SK-N-MC (cell line): ENCODE measurements around the gene NXNL2.

Source experiments
- EZH2 ChIP-seq: fragments of 200-600 bp; sonication (generic); IDR thresholded peaks from one replicate; pipeline ENCODE4 v1.6.1; 2017; ENCODE audit warnings: antibody characterized with exemption
- FOXP2 ChIP-seq: optimal IDR thresholded peaks from 2 replicates; pipeline ENCODE3; 2011; ENCODE audit warnings: mild to moderate bottlenecking, moderate library complexity; ENCODE audit not compliant: insufficient read depth; ENCODE audit errors: extremely low read length, control extremely low read depth
- POLR2AphosphoS5 ChIP-seq: IDR thresholded peaks from 2 replicates; pipeline ENCODE4 v1.6.1; 2012; ENCODE audit warnings: mild to moderate bottlenecking, low read depth, low read length, borderline replicate concordance

DNA sequence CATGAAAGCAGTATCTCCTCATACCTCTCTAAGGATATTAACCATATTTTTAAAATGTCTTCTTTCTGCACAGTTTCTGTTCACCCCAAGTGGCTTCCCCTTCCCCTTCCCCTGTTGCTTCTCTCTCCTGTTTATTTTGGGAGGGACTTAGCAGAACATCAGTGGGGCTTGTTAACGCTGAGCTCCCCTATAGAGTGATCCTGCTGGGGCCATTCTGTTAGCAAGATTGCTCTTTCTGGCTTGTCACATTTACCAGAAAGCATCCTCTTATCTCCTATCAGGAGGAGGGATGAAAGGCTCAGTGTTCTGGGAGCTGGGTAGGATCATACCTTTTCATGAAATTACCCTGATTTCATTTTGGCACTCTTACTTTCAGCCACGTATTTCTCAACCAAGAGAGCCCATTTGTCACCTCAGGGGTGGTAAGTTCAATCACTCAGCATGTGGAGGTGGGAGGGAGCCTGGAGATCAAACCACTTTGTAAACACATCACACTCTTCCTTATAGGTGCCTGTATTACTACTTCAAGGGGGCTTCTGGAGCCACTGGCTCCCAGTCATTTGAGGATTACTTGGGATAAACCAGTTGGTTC is 16.7 kb downstream of the NXNL2 start:
- TF ChIP-seq POLR2AphosphoS5 (no peak), EZH2 (no peak), FOXP2 (no peak)
